ENCODE results near the gene DDX43. TPM values are rescaled to one million over a fixed set of nuclear protein-coding genes. Genes with fewer than 3 reads are reported as not detected.

The DDX43 gene
- total and polyA plus RNA-seq, 10 of the 15 experiments (the other 5 are each of a cell fraction or from before 2014, with no cell fraction given) = 0.12 TPM; not detected in 9

- TF ChIP-seq NR2C2 (IDR thresholded peaks at IDR 0.05; ENCODE audit: borderline replicate concordance, control insufficient read depth, insufficient read length, low read depth) (no peak), FOXM1 (IDR thresholded peaks at IDR 0.05; ENCODE audit: low read depth, low read length) (0 out of 2 replicates have a peak, but pooled peaks have one; percentile 9), HSF1 (IDR thresholded peaks at IDR 0.05; ENCODE audit: low read depth, low read length) (no peak), BACH1 (IDR thresholded peaks at IDR 0.05; ENCODE audit: borderline replicate concordance) (peak; percentile 64; the same call in 1 of the 2 replicates), CHD1 (IDR thresholded peaks at IDR 0.05; ENCODE audit: low read depth, low read length) (peak; percentile 76; the same call in 1 of the 2 replicates), MLLT1 (IDR thresholded peaks at IDR 0.05) (peak; percentile 58; the same call in 1 of the 2 replicates), ASH2L (IDR thresholded peaks at IDR 0.05; ENCODE audit: borderline replicate concordance, low read depth) (peak; percentile 86; the same call in 1 of the 2 replicates), HDAC2 (IDR thresholded peaks at IDR 0.05) (0 out of 2 replicates have a peak, but pooled peaks have one; percentile 52), FOS (IDR thresholded peaks at IDR 0.05; ENCODE audit: borderline replicate concordance, extremely low read depth, insufficient read length) (no peak), EZH2 (IDR thresholded peaks at IDR 0.05; ENCODE audit: borderline replicate concordance, control insufficient read depth, low read depth, low read length) (no peak), SMAD5 (IDR thresholded peaks at IDR 0.05; ENCODE audit: low read depth) (peak; percentile 80; the same call in 1 of the 2 replicates), PAX5 (IDR thresholded peaks at IDR 0.05; ENCODE audit: borderline replicate concordance, low read depth, low read length) (no peak), CBX5 (IDR thresholded peaks at IDR 0.05; ENCODE audit: low read depth) (no peak), USF1 (IDR thresholded peaks at IDR 0.05; ENCODE audit: borderline replicate concordance, extremely low read length, insufficient read depth, low read depth, low read length) (no peak), LARP7 (IDR thresholded peaks at IDR 0.05) (peak; percentile 72; the same call in 1 of the 2 replicates), NR2C1 (IDR thresholded peaks at IDR 0.05) (peak; percentile 14; the same call in 1 of the 2 replicates)
- TF ChIP-seq, protein P1, sequence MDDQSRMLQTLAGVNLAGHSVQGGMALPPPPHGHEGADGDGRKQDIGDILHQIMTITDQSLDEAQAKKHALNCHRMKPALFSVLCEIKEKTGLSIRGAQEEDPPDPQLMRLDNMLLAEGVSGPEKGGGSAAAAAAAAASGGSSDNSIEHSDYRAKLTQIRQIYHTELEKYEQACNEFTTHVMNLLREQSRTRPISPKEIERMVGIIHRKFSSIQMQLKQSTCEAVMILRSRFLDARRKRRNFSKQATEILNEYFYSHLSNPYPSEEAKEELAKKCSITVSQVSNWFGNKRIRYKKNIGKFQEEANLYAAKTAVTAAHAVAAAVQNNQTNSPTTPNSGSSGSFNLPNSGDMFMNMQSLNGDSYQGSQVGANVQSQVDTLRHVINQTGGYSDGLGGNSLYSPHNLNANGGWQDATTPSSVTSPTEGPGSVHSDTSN (IDR thresholded peaks at IDR 0.05; ENCODE audit: insufficient replicate concordance, low read depth, low read length) = no peak
- TF ChIP-seq, protein P2, sequence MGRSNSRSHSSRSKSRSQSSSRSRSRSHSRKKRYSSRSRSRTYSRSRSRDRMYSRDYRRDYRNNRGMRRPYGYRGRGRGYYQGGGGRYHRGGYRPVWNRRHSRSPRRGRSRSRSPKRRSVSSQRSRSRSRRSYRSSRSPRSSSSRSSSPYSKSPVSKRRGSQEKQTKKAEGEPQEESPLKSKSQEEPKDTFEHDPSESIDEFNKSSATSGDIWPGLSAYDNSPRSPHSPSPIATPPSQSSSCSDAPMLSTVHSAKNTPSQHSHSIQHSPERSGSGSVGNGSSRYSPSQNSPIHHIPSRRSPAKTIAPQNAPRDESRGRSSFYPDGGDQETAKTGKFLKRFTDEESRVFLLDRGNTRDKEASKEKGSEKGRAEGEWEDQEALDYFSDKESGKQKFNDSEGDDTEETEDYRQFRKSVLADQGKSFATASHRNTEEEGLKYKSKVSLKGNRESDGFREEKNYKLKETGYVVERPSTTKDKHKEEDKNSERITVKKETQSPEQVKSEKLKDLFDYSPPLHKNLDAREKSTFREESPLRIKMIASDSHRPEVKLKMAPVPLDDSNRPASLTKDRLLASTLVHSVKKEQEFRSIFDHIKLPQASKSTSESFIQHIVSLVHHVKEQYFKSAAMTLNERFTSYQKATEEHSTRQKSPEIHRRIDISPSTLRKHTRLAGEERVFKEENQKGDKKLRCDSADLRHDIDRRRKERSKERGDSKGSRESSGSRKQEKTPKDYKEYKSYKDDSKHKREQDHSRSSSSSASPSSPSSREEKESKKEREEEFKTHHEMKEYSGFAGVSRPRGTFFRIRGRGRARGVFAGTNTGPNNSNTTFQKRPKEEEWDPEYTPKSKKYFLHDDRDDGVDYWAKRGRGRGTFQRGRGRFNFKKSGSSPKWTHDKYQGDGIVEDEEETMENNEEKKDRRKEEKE (IDR thresholded peaks at IDR 0.05) = no peak
- TF ChIP-seq, protein P3, sequence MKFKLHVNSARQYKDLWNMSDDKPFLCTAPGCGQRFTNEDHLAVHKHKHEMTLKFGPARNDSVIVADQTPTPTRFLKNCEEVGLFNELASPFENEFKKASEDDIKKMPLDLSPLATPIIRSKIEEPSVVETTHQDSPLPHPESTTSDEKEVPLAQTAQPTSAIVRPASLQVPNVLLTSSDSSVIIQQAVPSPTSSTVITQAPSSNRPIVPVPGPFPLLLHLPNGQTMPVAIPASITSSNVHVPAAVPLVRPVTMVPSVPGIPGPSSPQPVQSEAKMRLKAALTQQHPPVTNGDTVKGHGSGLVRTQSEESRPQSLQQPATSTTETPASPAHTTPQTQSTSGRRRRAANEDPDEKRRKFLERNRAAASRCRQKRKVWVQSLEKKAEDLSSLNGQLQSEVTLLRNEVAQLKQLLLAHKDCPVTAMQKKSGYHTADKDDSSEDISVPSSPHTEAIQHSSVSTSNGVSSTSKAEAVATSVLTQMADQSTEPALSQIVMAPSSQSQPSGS (IDR thresholded peaks at IDR 0.05; ENCODE audit: low read length) = no peak; the same call in 1 of the 2 replicates
Measured at GRCh38 chr6:73461537-73462350, 67.1 kb downstream of the DDX43 start, which contains the start of gene MTO1 (continued).
